H1 (cell line): ENCODE measurements around the gene ZBTB20. TPM values are rescaled to one million over a fixed set of nuclear protein-coding genes. Genes with fewer than 3 reads are reported as not detected.

Source experiments
- CTCF ChIA-PET: fragments of 300-600 bp; sonication (Branson Sonifier 250); formaldehyde crosslinking; loops from one replicate; lab custom pipeline; 2021; ENCODE audit not compliant: partially characterized antibody; lab: Charles Lee
- POLR2A ChIA-PET: fragments of 300-600 bp; sonication (Branson Sonifier 250); formaldehyde crosslinking; loops from one replicate; lab custom pipeline; 2021; ENCODE audit warnings: inconsistent platforms; ENCODE audit not compliant: partially characterized antibody; lab: Charles Lee
- DNase-seq, 2 experiments: peaks; one replicate each; pipeline versions ENCODE4 v3.0.0 to v3.0.0-alpha.2; 2010 to 2022; ENCODE audit warnings: low spot score in 2 of 2, low read depth in 1 of 2, mixed read lengths in 1 of 2
- FAIRE-seq: peaks from 2 replicates; lab custom pipeline; 2011; peaks lifted over from hg19 to GRCh38; lab: Jason Lieb, UNC
- H2AFZ ChIP-seq: 2 replicates; pipeline ENCODE4 v1.8.1; 2012; ENCODE audit warnings: low read length, inconsistent platforms
- H2AK5ac ChIP-seq: 2 replicates; pipeline ENCODE4 v1.6.1; 2013; ENCODE audit warnings: low read depth, low read length
- H2BK120ac ChIP-seq: replicated peaks from 2 replicates; pipeline ENCODE3; 2013; ENCODE audit warnings: low read depth, low read length, inconsistent platforms
- H2BK12ac ChIP-seq: 2 replicates; pipeline ENCODE4 v1.6.1; 2013; ENCODE audit warnings: low read depth, low read length
- H2BK15ac ChIP-seq: 2 replicates; pipeline ENCODE4 v1.6.1; 2013; ENCODE audit warnings: low read length
- H2BK20ac ChIP-seq: 2 replicates; pipeline ENCODE4 v1.6.1; 2013; ENCODE audit warnings: low read length
- H2BK5ac ChIP-seq: 2 replicates; pipeline ENCODE4 v1.6.1; 2013; ENCODE audit warnings: low read depth, low read length
- H3K14ac ChIP-seq: 2 replicates; pipeline ENCODE4 v1.6.1; 2013; ENCODE audit warnings: inconsistent platforms; ENCODE audit not compliant: insufficient read length
- H3K18ac ChIP-seq: 2 replicates; pipeline ENCODE4 v1.6.1; 2013; ENCODE audit warnings: low read length; ENCODE audit errors: extremely low read depth
- H3K23ac ChIP-seq: 2 replicates; pipeline ENCODE4 v1.6.1; 2013; ENCODE audit warnings: inconsistent platforms; ENCODE audit not compliant: insufficient read length
- H3K23me2 ChIP-seq: 2 replicates; pipeline ENCODE4 v1.6.1; 2013; ENCODE audit warnings: low read depth, low read length
- H3K27ac ChIP-seq: 2 replicates; pipeline ENCODE4 v1.6.1; 2011; ENCODE audit warnings: low read depth, low read length, inconsistent platforms
- H3K27me3 ChIP-seq, 4 experiments: replicated peaks in 1 of 4; 1 replicate in 1 of 4; 2 replicates in 3 of 4; pipeline versions ENCODE4 v1.6.1 to v1.8.1; 2011 to 2013; ENCODE audit warnings: low read length in 3 of 4, mild to moderate bottlenecking in 3 of 4, inconsistent platforms in 2 of 4, mixed read lengths in 2 of 4, moderate library complexity in 1 of 4; ENCODE audit not compliant: control insufficient read depth in 3 of 4, insufficient read depth in 3 of 4; ENCODE audit errors: extremely low read depth in 1 of 4
- H3K36me3 ChIP-seq, 4 experiments: 2 replicates each; pipeline versions ENCODE4 v1.6.1 to v1.8.1; 2011 to 2013; ENCODE audit warnings: mild to moderate bottlenecking in 4 of 4, low read length in 3 of 4, moderate library complexity in 2 of 4, control low read depth in 1 of 4, inconsistent platforms in 1 of 4; ENCODE audit not compliant: insufficient read depth in 4 of 4, control insufficient read depth in 2 of 4
- H3K4ac ChIP-seq: replicated peaks from 2 replicates; pipeline ENCODE3; 2013; ENCODE audit warnings: low read length, low read depth, mixed read lengths, inconsistent platforms; ENCODE audit not compliant: insufficient read length
- H3K4me1 ChIP-seq, 4 experiments: replicated peaks in 1 of 4; 1 replicate in 1 of 4; 2 replicates in 3 of 4; pipeline versions ENCODE4 v1.6.1 to v1.8.1; 2011 to 2013; ENCODE audit warnings: low read length in 3 of 4, inconsistent platforms in 2 of 4, mixed read lengths in 1 of 4; ENCODE audit not compliant: insufficient read depth in 4 of 4, control insufficient read depth in 3 of 4
- H3K4me2 ChIP-seq, 2 experiments: 2 replicates each; pipeline versions ENCODE4 v1.6.1 to v1.8.1; 2011 to 2013; ENCODE audit warnings: low read depth in 2 of 2, low read length in 2 of 2, control low read depth in 1 of 2, inconsistent platforms in 1 of 2, mild to moderate bottlenecking in 1 of 2; ENCODE audit not compliant: insufficient read depth in 1 of 2
- H3K4me3 ChIP-seq, 4 experiments: fragments of 200-600, 300-600 bp in 1 of 4; sonication (generic), shearing (Covaris generic), sonication (Bioruptor Twin) in 1 of 4; 2 replicates each; pipeline versions ENCODE4 v1.5.1 to v1.8.1; 2011 to 2016; ENCODE audit warnings: low read length in 4 of 4, low read depth in 3 of 4, control low read depth in 2 of 4, inconsistent platforms in 2 of 4, mild to moderate bottlenecking in 2 of 4, mixed read lengths in 1 of 4, moderate library complexity in 1 of 4; ENCODE audit not compliant: insufficient read depth in 2 of 4; ENCODE audit errors: extremely low read depth in 1 of 4
- H3K56ac ChIP-seq: replicated peaks from 2 replicates; pipeline ENCODE3; 2013; ENCODE audit warnings: low read depth, mild to moderate bottlenecking, mixed read lengths, low read length, inconsistent platforms; ENCODE audit not compliant: insufficient read length
- H3K79me1 ChIP-seq: 2 replicates; pipeline ENCODE4 v1.6.1; 2013; ENCODE audit warnings: low read depth, low read length, control low read depth
- H3K79me2 ChIP-seq, 2 experiments: 2 replicates each; pipeline versions ENCODE4 v1.6.1 to v1.8.1; 2012 to 2013; ENCODE audit warnings: low read length in 2 of 2, mild to moderate bottlenecking in 2 of 2, inconsistent platforms in 1 of 2; ENCODE audit not compliant: insufficient read depth in 2 of 2, control insufficient read depth in 1 of 2
- H3K9ac ChIP-seq, 4 experiments: replicated peaks in 1 of 4; 1 replicate in 1 of 4; 2 replicates in 3 of 4; pipeline versions ENCODE4 v1.6.1 to v1.8.1; 2011 to 2013; ENCODE audit warnings: low read depth in 3 of 4, low read length in 3 of 4, control low read depth in 2 of 4, mild to moderate bottlenecking in 2 of 4, moderate library complexity in 2 of 4, inconsistent platforms in 1 of 4; ENCODE audit errors: extremely low read depth in 1 of 4
- H3K9me3 ChIP-seq, 2 experiments: 2 replicates each; pipeline versions ENCODE4 v1.6.1 to v1.8.1; 2012 to 2013; ENCODE audit warnings: mild to moderate bottlenecking in 2 of 2, moderate library complexity in 2 of 2, control low read depth in 1 of 2, inconsistent platforms in 1 of 2, low read depth in 1 of 2, low read length in 1 of 2, mixed read lengths in 1 of 2; ENCODE audit not compliant: insufficient read depth in 2 of 2
- H4K20me1 ChIP-seq, 2 experiments: replicated peaks in 1 of 2; 2 replicates each; pipeline versions ENCODE3 to v1.8.1; 2011 to 2013; ENCODE audit warnings: inconsistent platforms in 2 of 2, low read length in 2 of 2, mild to moderate bottlenecking in 1 of 2; ENCODE audit not compliant: insufficient read depth in 2 of 2, control insufficient read depth in 1 of 2
- H4K5ac ChIP-seq: 2 replicates; pipeline ENCODE4 v1.6.1; 2013; ENCODE audit warnings: low read length, low read depth, mixed read lengths, inconsistent platforms; ENCODE audit not compliant: insufficient read length
- H4K8ac ChIP-seq: 2 replicates; pipeline ENCODE4 v1.8.0; 2013; ENCODE audit warnings: mild to moderate bottlenecking, moderate library complexity, low read length, inconsistent platforms; ENCODE audit not compliant: insufficient read depth; ENCODE audit errors: extremely low read depth
- H4K91ac ChIP-seq: replicated peaks from 2 replicates; pipeline ENCODE3; 2013; ENCODE audit warnings: low read length, mixed read lengths, inconsistent platforms; ENCODE audit not compliant: insufficient read length
- ASH2L ChIP-seq: fragments of 200-600, 300-600 bp; sonication (generic); IDR thresholded peaks from one replicate; pipeline ENCODE4 v1.7.1; 2017; ENCODE audit warnings: low read length
- BRCA1 ChIP-seq: IDR thresholded peaks from 2 replicates; pipeline ENCODE4 v1.6.1; 2012; ENCODE audit warnings: low read depth, low read length, improper control_type of control experiment
- CHD1 ChIP-seq: IDR thresholded peaks from 2 replicates; pipeline ENCODE4 v1.6.1; 2012; ENCODE audit warnings: low read depth, low read length, improper control_type of control experiment
- CHD2 ChIP-seq: IDR thresholded peaks from 2 replicates; pipeline ENCODE4 v1.6.1; 2012; ENCODE audit warnings: low read length, improper control_type of control experiment
- FOSL1 ChIP-seq: IDR thresholded peaks from 2 replicates; pipeline ENCODE4 v1.6.1; 2011; ENCODE audit warnings: mild to moderate bottlenecking, low read depth, low read length, moderate library complexity; ENCODE audit not compliant: insufficient read depth
- GABPA ChIP-seq: IDR thresholded peaks from 2 replicates; pipeline ENCODE4 v1.6.1; 2011; ENCODE audit warnings: mild to moderate bottlenecking, low read length, moderate library complexity, borderline replicate concordance; ENCODE audit not compliant: insufficient read depth
- JUND ChIP-seq: IDR thresholded peaks from 2 replicates; pipeline ENCODE4 v1.6.1; 2011; ENCODE audit warnings: mild to moderate bottlenecking, improper control_type of control experiment, low read length
- NRF1 ChIP-seq: IDR thresholded peaks from 2 replicates; pipeline ENCODE4 v1.6.1; 2011; ENCODE audit warnings: mild to moderate bottlenecking, low read depth, low read length, improper control_type of control experiment
- SP2 ChIP-seq: IDR thresholded peaks from 2 replicates; pipeline ENCODE4 v1.6.1; 2012; ENCODE audit warnings: mild to moderate bottlenecking, low read length, inconsistent platforms
- SUZ12 ChIP-seq: fragments of 200-600 bp; sonication (generic); IDR thresholded peaks from 2 replicates; pipeline ENCODE4 v1.6.1; 2012; ENCODE audit warnings: mild to moderate bottlenecking, inconsistent platforms, low read length, moderate library complexity, mixed read lengths
- polyA plus RNA-seq, 7 experiments: library from polyadenylated mRNA; depleted of rRNA in 3 of 7; stranded (reverse) in 5 of 7; unstranded in 2 of 7; fragments of >200 nt in 5 of 7; fragments of 200-250 nt in 2 of 7; gene quantifications; 1 replicate in 5 of 7; 2 replicates in 1 of 7; 4 replicates in 1 of 7; pipeline versions ENCODE4 v1.2.1 to v1.2.3, GENCODE V29; 2011 to 2013; ENCODE audit warnings: missing spikeins in 2 of 7, mixed read lengths in 2 of 7
- total RNA-seq: library from RNA; stranded (reverse); fragmentation: NEBNext Ultra II Directional; extraction: Animal tissue kit (Norgen Biotek cat#: 25700); gene quantifications from 2 replicates; pipeline ENCODE4 v1.2.1, GENCODE V29; 2021
- TF ChIP-seq, protein P1 (sequence below): IDR thresholded peaks from 2 replicates; pipeline ENCODE4 v1.6.1; 2012; ENCODE audit warnings: low read length, inconsistent platforms

The ZBTB20 gene
- total and polyA plus RNA-seq, 2 of the 8 experiments (the other 6 are each of a cell fraction or from before 2014, with no cell fraction given) = 0.35 to 1.3 TPM

DNA sequence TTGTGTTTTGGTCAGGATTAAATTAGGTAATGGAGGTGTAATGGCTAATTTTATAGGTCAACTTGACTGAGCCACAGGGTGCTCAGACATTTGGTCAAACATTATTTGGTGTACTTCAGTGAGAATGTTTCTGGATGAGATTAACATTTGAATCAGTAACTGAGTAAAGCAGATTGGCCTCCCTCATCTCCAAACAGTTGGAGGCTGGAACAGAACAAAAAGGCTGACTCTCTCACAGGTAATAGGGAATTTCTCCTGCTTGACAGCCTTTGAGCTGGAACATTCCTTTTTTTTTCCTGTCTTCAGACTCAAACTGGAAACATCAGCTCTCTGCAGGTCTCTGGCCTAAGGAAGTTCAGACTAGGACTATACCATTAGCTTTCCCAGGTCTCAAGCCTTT is 280.7 kb downstream of the ZBTB20 start:
- Histone ChIP-seq H3K36me3 (no peaks in the 10 kb centered on the region), H3K4ac (no peak overlapping the region), H3K9me3 (no peaks in the 10 kb centered on the region), H3K4me3 (no peak overlapping the region), H2BK20ac (no peak overlapping the region), H3K23me2 (no peaks in the 10 kb centered on the region; the same call in 1 of the 2 replicates), H3K18ac (no peak overlapping the region), H3K14ac (no peak overlapping the region), H3K27ac (no peak overlapping the region), H4K5ac (no peak overlapping the region), H2AK5ac (no peak overlapping the region), H3K27me3 (peaks cover 0 to 1% (median 0%) of the 10 kb centered on the region in 4 experiments; a peak in 1 of 7 replicates), H3K56ac (no peak overlapping the region), H4K91ac (no peak overlapping the region), H3K79me2 (no peaks in the 10 kb centered on the region), H3K9ac (no peak overlapping the region), H3K79me1 (no peaks in the 10 kb centered on the region), H2BK12ac (no peak overlapping the region), H2BK5ac (no peak overlapping the region), H3K4me1 (no peaks in the 10 kb centered on the region), H4K20me1 (no peaks in the 10 kb centered on the region), H2BK120ac (no peak overlapping the region), H3K23ac (no peak overlapping the region), H2AFZ (no peak overlapping the region), H4K8ac (no peak overlapping the region), H2BK15ac (no peak overlapping the region), H3K4me2 (no peak overlapping the region)
- DNase-seq = no peak
- CTCF ChIA-PET = interaction anchor here (0.7 kb wide), 1 partner anchor 225 kb away, joined by 3 read pairs; no protein-coding TSS in a partner anchor
- FAIRE-seq = peak; percentile 7
- POLR2A ChIA-PET = no interaction called here
- TF ChIP-seq CHD2 (no peak), BRCA1 (no peak), SP2 (no peak), SUZ12 (no peak), GABPA (no peak), CHD1 (no peak), JUND (no peak), FOSL1 (no peak), ASH2L (no peak), NRF1 (no peak)
- TF ChIP-seq, protein P1, sequence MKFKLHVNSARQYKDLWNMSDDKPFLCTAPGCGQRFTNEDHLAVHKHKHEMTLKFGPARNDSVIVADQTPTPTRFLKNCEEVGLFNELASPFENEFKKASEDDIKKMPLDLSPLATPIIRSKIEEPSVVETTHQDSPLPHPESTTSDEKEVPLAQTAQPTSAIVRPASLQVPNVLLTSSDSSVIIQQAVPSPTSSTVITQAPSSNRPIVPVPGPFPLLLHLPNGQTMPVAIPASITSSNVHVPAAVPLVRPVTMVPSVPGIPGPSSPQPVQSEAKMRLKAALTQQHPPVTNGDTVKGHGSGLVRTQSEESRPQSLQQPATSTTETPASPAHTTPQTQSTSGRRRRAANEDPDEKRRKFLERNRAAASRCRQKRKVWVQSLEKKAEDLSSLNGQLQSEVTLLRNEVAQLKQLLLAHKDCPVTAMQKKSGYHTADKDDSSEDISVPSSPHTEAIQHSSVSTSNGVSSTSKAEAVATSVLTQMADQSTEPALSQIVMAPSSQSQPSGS = no peak
